Endodermal cell (in vitro differentiated cells): ENCODE measurements around the gene IDE. TPM values are rescaled to one million over a fixed set of nuclear protein-coding genes. Genes with fewer than 3 reads are reported as not detected.

ENCODE experiments used
- DNase-seq: peaks from one replicate; pipeline ENCODE4 v3.0.0-alpha.2; 2017
- H3K27ac ChIP-seq: 2 replicates; pipeline ENCODE4 v1.5.1; 2013; ENCODE audit warnings: mild to moderate bottlenecking, low read depth, low read length, moderate library complexity
- H3K27me3 ChIP-seq: 2 replicates; pipeline ENCODE4 v1.6.1; 2013; ENCODE audit warnings: mild to moderate bottlenecking, low read length, moderate library complexity; ENCODE audit not compliant: insufficient read depth, control insufficient read depth, poor library complexity, severe bottlenecking
- H3K36me3 ChIP-seq: 2 replicates; pipeline ENCODE4 v1.7.0; 2013; ENCODE audit warnings: mild to moderate bottlenecking, low read length, moderate library complexity; ENCODE audit not compliant: control insufficient read depth, insufficient read depth
- H3K4me1 ChIP-seq: one replicate; pipeline ENCODE4 v1.7.0; 2013; ENCODE audit warnings: low read length; ENCODE audit not compliant: control insufficient read depth, insufficient read depth
- H3K4me3 ChIP-seq: 2 replicates; pipeline ENCODE4 v1.5.1; 2013; ENCODE audit warnings: mild to moderate bottlenecking, low read length, moderate library complexity
- H3K9ac ChIP-seq: 2 replicates; pipeline ENCODE4 v1.6.1; 2013; ENCODE audit warnings: mild to moderate bottlenecking, low read length, moderate library complexity; ENCODE audit not compliant: poor library complexity, severe bottlenecking; ENCODE audit errors: extremely low read depth
- H3K9me3 ChIP-seq: 2 replicates; pipeline ENCODE4 v1.6.1; 2013; ENCODE audit warnings: mild to moderate bottlenecking, low read length, moderate library complexity; ENCODE audit not compliant: control insufficient read depth
- H3K27ac Mint-ChIP-seq: 2 replicates; pipeline ENCODE4 v1.8.0; 2020; ENCODE audit warnings: mixed read lengths
- H3K27me3 Mint-ChIP-seq: 2 replicates; pipeline ENCODE4 v1.8.0; 2021; ENCODE audit warnings: mild to moderate bottlenecking, mixed read lengths; ENCODE audit not compliant: insufficient read depth
- H3K36me3 Mint-ChIP-seq: 2 replicates; pipeline ENCODE4 v1.8.0; 2020; ENCODE audit warnings: low read depth, mixed read lengths
- H3K4me1 Mint-ChIP-seq: 2 replicates; pipeline ENCODE4 v1.8.0; 2020; ENCODE audit warnings: mixed read lengths
- H3K4me3 Mint-ChIP-seq: 2 replicates; pipeline ENCODE4 v1.8.0; 2020; ENCODE audit warnings: mild to moderate bottlenecking, moderate library complexity, mixed read lengths
- H3K9me3 Mint-ChIP-seq: 2 replicates; pipeline ENCODE4 v1.8.0; 2020; ENCODE audit warnings: mild to moderate bottlenecking, mixed read lengths
- WGBS, 2 experiments: methylation state at CpG; one replicate each; pipeline versions ENCODE4 v1.1.5 to v1.1.7; 2013; ENCODE audit warnings: missing lambda C conversion rate in 2 of 2, mixed read lengths in 1 of 2; ENCODE audit not compliant: insufficient coverage in 1 of 2, insufficient read length in 1 of 2; 5-methylcytosine and 5-hydroxymethylcytosine counted together
- total RNA-seq, 2 donors: library from RNA; stranded (reverse); fragmentation: NEBNext Ultra II Directional in 1 of 2; extraction: Animal tissue kit (Norgen Biotek cat#: 25700) in 1 of 2; gene quantifications; 2 replicates in 1 of 2; 3 replicates in 1 of 2; pipeline ENCODE4 v1.2.1, GENCODE V29; 2021
- TF ChIP-seq, protein P1 (sequence below): fragments of 200-600 bp; sonication (generic); conservative IDR thresholded peaks from 2 replicates; pipeline ENCODE4 v1.5.0; 2021; ENCODE audit warnings: antibody characterized with exemption, mild to moderate bottlenecking

The IDE gene
- total RNA-seq, 2 donors from 2014 or later: 56.3 to 63.3 TPM

DNA sequence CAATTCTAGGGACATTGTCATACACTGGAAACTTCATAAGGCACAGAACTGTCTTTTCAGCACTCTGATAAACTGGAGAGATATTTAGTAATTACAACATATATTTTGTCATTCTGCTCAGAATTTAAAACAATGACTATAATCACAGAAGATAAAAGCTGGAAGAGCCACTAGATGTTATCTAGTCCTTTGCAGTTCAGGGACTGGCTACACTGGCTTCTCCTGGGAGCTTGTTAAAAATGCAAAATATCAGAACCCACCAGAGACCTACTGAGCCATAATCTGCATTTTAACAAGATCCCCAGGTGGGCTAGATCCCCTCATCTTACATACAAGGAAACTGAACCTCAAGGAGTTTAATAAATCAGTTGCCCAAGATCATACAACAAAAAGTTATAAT is 32.3 kb downstream of the IDE start:
- Histone ChIP-seq H3K4me1 (peaks cover 8% of the 10 kb centered on the region), H3K4me3 (no peak overlapping the region), H3K27ac (no peak overlapping the region), H3K36me3 (no peaks in the 10 kb centered on the region), H3K9me3 (no peaks in the 10 kb centered on the region), H3K9ac (no peak overlapping the region), H3K27me3 (no peaks in the 10 kb centered on the region)
- Mint-ChIP-seq H3K27me3 (no peaks in the 10 kb centered on the region), H3K27ac (peak overlapping the region; percentile 11), H3K4me3 (no peak overlapping the region), H3K9me3 (no peaks in the 10 kb centered on the region), H3K4me1 (peaks cover 24% of the 10 kb centered on the region), H3K36me3 (peaks cover 9% of the 10 kb centered on the region)
- DNase-seq: no peak
- TF ChIP-seq, protein P1, sequence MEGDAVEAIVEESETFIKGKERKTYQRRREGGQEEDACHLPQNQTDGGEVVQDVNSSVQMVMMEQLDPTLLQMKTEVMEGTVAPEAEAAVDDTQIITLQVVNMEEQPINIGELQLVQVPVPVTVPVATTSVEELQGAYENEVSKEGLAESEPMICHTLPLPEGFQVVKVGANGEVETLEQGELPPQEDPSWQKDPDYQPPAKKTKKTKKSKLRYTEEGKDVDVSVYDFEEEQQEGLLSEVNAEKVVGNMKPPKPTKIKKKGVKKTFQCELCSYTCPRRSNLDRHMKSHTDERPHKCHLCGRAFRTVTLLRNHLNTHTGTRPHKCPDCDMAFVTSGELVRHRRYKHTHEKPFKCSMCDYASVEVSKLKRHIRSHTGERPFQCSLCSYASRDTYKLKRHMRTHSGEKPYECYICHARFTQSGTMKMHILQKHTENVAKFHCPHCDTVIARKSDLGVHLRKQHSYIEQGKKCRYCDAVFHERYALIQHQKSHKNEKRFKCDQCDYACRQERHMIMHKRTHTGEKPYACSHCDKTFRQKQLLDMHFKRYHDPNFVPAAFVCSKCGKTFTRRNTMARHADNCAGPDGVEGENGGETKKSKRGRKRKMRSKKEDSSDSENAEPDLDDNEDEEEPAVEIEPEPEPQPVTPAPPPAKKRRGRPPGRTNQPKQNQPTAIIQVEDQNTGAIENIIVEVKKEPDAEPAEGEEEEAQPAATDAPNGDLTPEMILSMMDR: no peak

DNA sequence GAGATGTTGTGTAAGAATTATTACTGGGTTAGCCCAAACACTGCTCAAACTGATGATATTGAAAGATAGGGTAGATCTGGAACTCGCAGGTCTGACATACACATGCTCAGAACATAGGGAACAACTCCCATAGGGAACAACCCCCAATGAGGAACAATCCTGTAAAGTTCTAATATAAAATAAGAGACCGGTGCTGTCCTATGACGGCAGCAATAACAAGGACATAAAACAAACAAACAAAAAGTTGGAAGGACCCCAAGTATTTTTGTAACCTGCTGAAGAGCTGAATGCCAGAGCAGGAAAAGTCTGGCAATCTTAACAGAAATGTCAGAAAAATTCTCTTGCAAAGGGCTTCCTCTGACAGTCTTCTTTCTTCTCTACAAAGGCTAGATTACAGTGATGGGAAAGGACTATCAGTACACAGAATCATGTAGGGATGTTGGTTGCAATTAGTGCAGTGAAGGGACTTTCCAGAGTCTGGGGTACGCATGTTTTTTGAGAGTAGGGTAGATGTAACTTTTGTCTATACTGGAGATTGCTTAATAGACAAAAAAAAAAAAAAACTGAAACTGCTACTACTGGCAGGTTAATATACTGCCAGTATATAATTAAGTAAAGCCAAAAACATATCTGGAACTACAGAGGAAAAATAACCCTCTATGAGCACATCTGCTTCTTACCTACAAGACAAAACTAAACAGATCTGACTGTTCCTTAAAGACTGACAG is 35.5 kb downstream of the IDE start:
- Histone ChIP-seq H3K4me1 (peaks cover 8% of the 10 kb centered on the region), H3K9me3 (no peaks in the 10 kb centered on the region), H3K27ac (no peak overlapping the region), H3K27me3 (no peaks in the 10 kb centered on the region), H3K9ac (no peak overlapping the region), H3K4me3 (no peak overlapping the region), H3K36me3 (peaks cover 16% of the 10 kb centered on the region)
- no peaks in the 10 kb centered on the region for H3K27me3 Mint-ChIP-seq
- H3K4me3 Mint-ChIP-seq: no peak overlapping the region
- 86 to 92% methylated on average over 4 of the region's 4 CpGs for WGBS, 2 experiments
- H3K27ac Mint-ChIP-seq: no peak overlapping the region
- no peak for DNase-seq
- peaks cover 27% of the 10 kb centered on the region for H3K36me3 Mint-ChIP-seq
- TF ChIP-seq, protein P1: no peak
- no peaks in the 10 kb centered on the region for H3K9me3 Mint-ChIP-seq
- peaks cover 14% of the 10 kb centered on the region for H3K4me1 Mint-ChIP-seq

DNA sequence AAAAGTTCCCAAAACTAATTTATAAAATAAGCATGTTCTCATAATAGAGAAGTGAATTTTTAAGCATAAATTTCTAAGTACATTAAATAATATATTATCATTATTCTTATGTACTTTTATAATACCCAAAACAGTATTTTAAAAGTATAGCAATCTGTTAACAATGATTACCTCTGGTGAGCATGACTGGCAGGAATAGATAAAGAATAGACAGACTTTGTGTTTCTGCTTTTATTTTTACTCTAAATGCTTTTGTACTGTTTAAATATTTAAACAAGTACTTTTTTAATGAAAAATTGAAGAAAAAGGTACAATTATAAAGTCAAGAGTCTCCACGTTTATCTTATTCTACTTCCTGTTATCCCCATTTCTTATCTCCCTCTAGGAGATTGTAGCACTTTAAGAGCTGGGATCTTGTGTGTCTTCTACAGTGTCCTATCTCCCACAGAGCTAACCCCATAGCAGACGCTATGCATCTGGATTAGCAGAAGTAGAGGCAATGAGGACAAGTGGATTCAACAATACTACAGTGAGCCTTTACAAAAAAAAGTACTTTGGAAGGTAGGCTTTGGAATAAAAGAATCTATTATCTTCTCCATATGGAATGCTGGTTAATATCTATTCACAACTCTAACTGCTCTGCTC is 42.9 kb downstream of the IDE start:
- Histone ChIP-seq H3K27me3 (no peaks in the 10 kb centered on the region), H3K27ac (no peak overlapping the region), H3K4me3 (no peak overlapping the region), H3K9me3 (no peaks in the 10 kb centered on the region), H3K4me1 (no peaks in the 10 kb centered on the region), H3K36me3 (peaks cover 64% of the 10 kb centered on the region), H3K9ac (no peak overlapping the region)
- H3K4me3 Mint-ChIP-seq: no peak overlapping the region
- H3K36me3 Mint-ChIP-seq: peaks cover 46% of the 10 kb centered on the region
- TF ChIP-seq, protein P1: no peak
- WGBS, 2 experiments: 83% methylated on average over 2 of the region's 2 CpGs; no CpG with 5 or more reads in 1 of the 2 experiments
- no peaks in the 10 kb centered on the region for H3K27me3 Mint-ChIP-seq
- H3K9me3 Mint-ChIP-seq: no peaks in the 10 kb centered on the region
- peaks cover 3% of the 10 kb centered on the region for H3K4me1 Mint-ChIP-seq
- no peak overlapping the region for H3K27ac Mint-ChIP-seq
- DNase-seq: no peak
